HepG2 (cell line): ENCODE data around the gene PKDREJ. TPM values are rescaled to one million over a fixed set of nuclear protein-coding genes. Genes with fewer than 3 reads are reported as not detected.
A peak's percentile ranks its signal among the peaks of the same experiment; 100 is the strongest.
"Not testable (repeated sequence)": the region's sequence is repeated elsewhere in the genome, so short reads cannot be mapped to it uniquely, and the experiment has no call there.

Experiments used
- ATAC-seq: fragments of 200-7000 bp; cut with Tn5 transposase; 3 replicates; pipeline ENCODE4 v1.9.1; 2020; ENCODE audit warnings: mild to moderate bottlenecking, moderate library complexity
- BruUV-seq: library from RNA; stranded (reverse); fragments of 400-500 nt; replicated peaks from 2 replicates; lab custom pipeline; 2021; lab: Mats Ljungman, UMichigan
- CTCF ChIA-PET: fragments of 300-600 bp; formaldehyde crosslinking; extraction: SDS; loops from one replicate; lab custom pipeline; 2021; ENCODE audit warnings: low total read pairs, inconsistent platforms, low intra/inter-chr PET ratio; lab: Yijun Ruan, JAX
- POLR2A ChIA-PET: fragments of 350-600 bp; sonication (Branson Sonifier 250); formaldehyde crosslinking; loops from one replicate; lab custom pipeline; 2020; ENCODE audit warnings: antibody characterized with exemption, inconsistent platforms; lab: Yijun Ruan, JAX
- DNase-seq: peaks from one replicate; pipeline ENCODE4 v3.0.0-alpha.2; 2015; ENCODE audit warnings: low spot score
- FAIRE-seq: peaks from 3 replicates; lab custom pipeline; 2011; peaks lifted over from hg19 to GRCh38; lab: Jason Lieb, UNC
- H2AFZ ChIP-seq: one replicate; pipeline ENCODE4 v1.6.1; 2011; ENCODE audit warnings: low read length, inconsistent platforms
- H3K27ac ChIP-seq: fragments of 300-600 bp; 3 replicates; pipeline ENCODE4 v1.8.0; 2011; ENCODE audit warnings: mixed run types, mild to moderate bottlenecking, mixed read lengths, low read length, inconsistent platforms; ENCODE audit not compliant: insufficient read depth; ENCODE audit errors: extremely low read length
- H3K27me3 ChIP-seq, 2 experiments: fragments of 200-600 bp in 1 of 2; 2 replicates in 1 of 2; 3 replicates in 1 of 2; pipeline versions ENCODE4 v1.6.0 to v1.8.0; 2011; ENCODE audit warnings: low read length in 2 of 2, mild to moderate bottlenecking in 2 of 2, moderate library complexity in 2 of 2, inconsistent platforms in 1 of 2; ENCODE audit not compliant: insufficient read depth in 2 of 2, control insufficient read depth in 1 of 2
- H3K36me3 ChIP-seq, 2 experiments: fragments of 200-600 bp in 1 of 2; replicated peaks in 1 of 2; 2 replicates in 1 of 2; 3 replicates in 1 of 2; pipeline versions ENCODE4 v1.5.1 to v1.8.0; 2011; ENCODE audit warnings: low read length in 2 of 2, inconsistent platforms in 1 of 2; ENCODE audit not compliant: insufficient read depth in 2 of 2, control insufficient read depth in 1 of 2
- H3K4me1 ChIP-seq: 2 replicates; pipeline ENCODE4 v1.5.1; 2012; ENCODE audit warnings: low read length, inconsistent platforms; ENCODE audit not compliant: insufficient read depth
- H3K4me2 ChIP-seq: 2 replicates; pipeline ENCODE4 v1.6.0; 2011; ENCODE audit warnings: low read depth, low read length, inconsistent platforms
- H3K4me3 ChIP-seq, 3 experiments: fragments of 200-600 bp in 1 of 3; sonication (generic), shearing (Covaris generic) in 1 of 3; replicated peaks in 1 of 3; 2 replicates each; pipeline ENCODE4 v1.5.1; 2011 to 2016; ENCODE audit warnings: low read length in 3 of 3, inconsistent platforms in 2 of 3, low read depth in 2 of 3, mild to moderate bottlenecking in 2 of 3, control low read depth in 1 of 3, mixed read lengths in 1 of 3; ENCODE audit not compliant: insufficient read depth in 1 of 3
- H3K79me2 ChIP-seq: one replicate; pipeline ENCODE4 v1.6.1; 2011; ENCODE audit warnings: low read length, inconsistent platforms; ENCODE audit not compliant: insufficient read depth
- H3K9ac ChIP-seq: 2 replicates; pipeline ENCODE4 v1.6.0; 2011; ENCODE audit warnings: mild to moderate bottlenecking, low read depth, low read length, inconsistent platforms; ENCODE audit not compliant: insufficient read depth
- H3K9me3 ChIP-seq: 2 replicates; pipeline ENCODE4 v1.5.1; 2012; ENCODE audit warnings: mild to moderate bottlenecking, low read length
- H4K20me1 ChIP-seq: 2 replicates; pipeline ENCODE4 v1.6.0; 2011; ENCODE audit warnings: inconsistent platforms, mild to moderate bottlenecking, low read length, moderate library complexity; ENCODE audit not compliant: insufficient read depth
- ARNT2 ChIP-seq: sonication (generic); formaldehyde crosslinking; IDR thresholded peaks from 2 replicates; pipeline ENCODE4 v1.8.0; 2022; ENCODE audit warnings: mild to moderate bottlenecking, low read depth, missing genetic modification reagents, moderate library complexity
- YEATS2 ChIP-seq: sonication (generic); formaldehyde crosslinking; IDR thresholded peaks from 2 replicates; pipeline ENCODE4 v1.4.0; 2020; ENCODE audit warnings: missing genetic modification reagents, borderline replicate concordance
- ZFP36L2 ChIP-seq: sonication (generic); formaldehyde crosslinking; IDR thresholded peaks from 2 replicates; pipeline ENCODE4 v1.4.0; 2020; ENCODE audit warnings: missing genetic modification reagents
- ZFYVE20 ChIP-seq: sonication (generic); formaldehyde crosslinking; IDR thresholded peaks from 2 replicates; pipeline ENCODE4 v1.8.0; 2023; ENCODE audit warnings: low read depth, mild to moderate bottlenecking, moderate library complexity, missing genetic modification reagents, borderline replicate concordance
- WGBS: methylation state at CpG from one replicate; pipeline ENCODE4 v1.1.6; 2017; ENCODE audit warnings: low lambda C conversion rate; 5-methylcytosine and 5-hydroxymethylcytosine counted together
- in situ Hi-C: cut with HindIII; loops from 2 replicates; pipeline ENCODE4 v1.10.0; 2017; ENCODE audit warnings: low pct_unique_long_range_greater_than_20kb; ENCODE audit not compliant: extremely low pct_ligation_motif_present
- intact Hi-C: fragments of 100-400 bp; cut with micrococcal nuclease; formaldehyde crosslinking; loops from one replicate; pipeline ENCODE4 v1.10.0; 2022; ENCODE audit not compliant: unreplicated experiment
- polyA plus RNA-seq, 8 experiments: library from polyadenylated mRNA; depleted of rRNA in 3 of 8; stranded (reverse) in 7 of 8; unstranded in 1 of 8; fragments of >200 nt; fragmentation: Illumina TruSeq in 4 of 8; extraction: Trizol in 4 of 8; gene quantifications; 2 replicates each; pipeline versions ENCODE4 v1.2.1 to v1.2.3, GENCODE V29; 2011 to 2016; ENCODE audit warnings: low read depth in 4 of 8, missing spikeins in 1 of 8, mixed read lengths in 1 of 8; ENCODE audit not compliant: insufficient read depth in 1 of 8
- total RNA-seq, 5 experiments: library from RNA; depleted of rRNA; stranded (reverse); fragments of >200 nt; fragmentation: Illumina TruSeq; extraction: Trizol; gene quantifications; 2 replicates each; pipeline ENCODE4 v1.2.3, GENCODE V29; 2016; ENCODE audit warnings: low read depth in 1 of 5
- TF ChIP-seq, protein P1 (sequence below): sonication (generic); formaldehyde crosslinking; IDR thresholded peaks from 2 replicates; pipeline ENCODE4 v1.8.0; 2022; ENCODE audit warnings: missing genetic modification reagents, mild to moderate bottlenecking, borderline replicate concordance

The PKDREJ gene
- total and polyA plus RNA-seq, 2 of the 13 experiments (the other 11 are each of a cell fraction or from before 2014, with no cell fraction given) = not detected

DNA sequence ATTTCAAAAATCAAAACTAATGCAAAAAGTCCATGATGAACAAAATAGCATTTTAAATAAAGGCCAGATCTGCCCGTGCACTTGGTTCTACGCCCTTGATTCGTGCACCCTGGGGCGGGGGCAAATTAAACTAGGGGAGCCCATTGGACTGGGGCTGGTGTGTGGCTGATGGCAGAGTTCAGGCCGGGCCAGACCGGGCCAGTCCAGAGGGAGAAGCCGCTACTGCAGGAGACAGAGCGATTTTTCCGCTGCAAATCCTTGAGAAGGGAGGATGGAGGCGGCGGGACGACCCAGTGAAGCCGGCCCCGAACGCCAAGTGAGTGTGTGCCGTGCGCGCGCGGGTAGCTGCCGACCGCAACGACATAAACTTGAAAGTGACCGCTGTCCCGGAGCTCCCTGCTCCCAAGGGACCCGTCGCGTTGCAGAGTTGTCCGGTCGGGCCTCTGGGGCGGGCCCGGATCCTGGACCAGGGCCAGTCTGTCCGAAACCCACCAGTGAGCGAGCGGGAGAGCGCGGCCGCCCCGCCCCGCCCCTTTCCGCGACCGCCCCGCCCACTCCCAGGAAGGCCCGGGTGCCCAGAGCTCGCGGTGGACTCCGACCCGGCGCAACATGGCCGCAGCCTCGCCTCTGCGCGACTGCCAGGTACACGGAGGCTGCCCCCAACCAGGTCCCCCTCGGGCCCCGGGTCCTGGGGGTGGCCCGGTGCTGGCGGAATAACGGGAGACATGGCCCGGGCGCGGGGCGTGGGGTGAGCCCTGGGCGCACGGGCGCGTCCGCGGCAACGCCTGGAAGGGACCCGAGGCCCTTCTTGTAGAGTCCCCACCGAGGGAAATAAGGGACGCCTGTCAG lies 4.5 kb upstream of the PKDREJ start, which contains the start of gene TTC38 (continued):
- TF ChIP-seq, protein P1, sequence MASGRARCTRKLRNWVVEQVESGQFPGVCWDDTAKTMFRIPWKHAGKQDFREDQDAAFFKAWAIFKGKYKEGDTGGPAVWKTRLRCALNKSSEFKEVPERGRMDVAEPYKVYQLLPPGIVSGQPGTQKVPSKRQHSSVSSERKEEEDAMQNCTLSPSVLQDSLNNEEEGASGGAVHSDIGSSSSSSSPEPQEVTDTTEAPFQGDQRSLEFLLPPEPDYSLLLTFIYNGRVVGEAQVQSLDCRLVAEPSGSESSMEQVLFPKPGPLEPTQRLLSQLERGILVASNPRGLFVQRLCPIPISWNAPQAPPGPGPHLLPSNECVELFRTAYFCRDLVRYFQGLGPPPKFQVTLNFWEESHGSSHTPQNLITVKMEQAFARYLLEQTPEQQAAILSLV (CRISPR knock-in tag) = no peak
- TF ChIP-seq YEATS2 = peak; percentile 63; the same call in 1 of the 2 replicates
- TF ChIP-seq ZFYVE20 (CRISPR knock-in tag) = 0 out of 2 replicates have a peak, but pooled peaks have one; percentile 30
- TF ChIP-seq ZFP36L2 (CRISPR knock-in tag) = no peak
- TF ChIP-seq ARNT2 = 0 out of 2 replicates have a peak, but pooled peaks have one; percentile 29

DNA sequence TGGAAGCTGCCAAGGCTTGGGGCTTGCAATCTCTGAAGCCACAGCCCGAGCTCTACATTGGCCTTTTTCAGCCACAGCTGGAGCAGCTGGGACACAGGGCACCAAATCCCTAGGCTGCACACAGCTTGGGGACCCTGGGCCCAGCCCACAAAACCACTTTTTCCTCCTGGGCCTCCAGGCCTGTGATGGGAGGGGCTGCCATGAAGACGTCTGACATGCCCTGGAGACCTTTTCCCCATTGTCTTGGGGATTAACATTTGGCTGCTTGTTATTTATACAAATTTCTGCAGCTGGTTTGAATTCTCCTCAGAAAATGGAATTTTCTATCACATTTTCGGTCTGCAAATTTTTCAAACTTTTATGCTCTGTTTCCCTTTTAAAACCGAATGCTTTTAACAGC lies 2.5 kb upstream of the PKDREJ start:
- FAIRE-seq, H2AFZ ChIP-seq, DNase-seq, H3K9ac ChIP-seq, H3K4me2 ChIP-seq, CTCF ChIA-PET, ATAC-seq, H3K27me3 ChIP-seq, H3K27ac ChIP-seq, H3K9me3 ChIP-seq, BruUV-seq, in situ Hi-C loops, H3K4me3 ChIP-seq: not testable (repeated sequence)
- H3K4me1 ChIP-seq = peaks cover 43% of the 10 kb centered on the region
- peaks cover 11% of the 10 kb centered on the region for H4K20me1 ChIP-seq
- intact Hi-C loops = loop anchor here (2.0 kb wide), 1 partner anchor 15 kb away; the partner anchor contains the start of gene CDPF1
- POLR2A ChIA-PET = interaction anchor here (0.9 kb wide), 1 partner anchor 15 kb away, joined by 3 read pairs; no protein-coding TSS in a partner anchor
- peaks cover 2 to 13% of the 10 kb centered on the region in 2 experiments; a peak in 1 of 5 replicates for H3K36me3 ChIP-seq
- 67% methylated on average over 4 of the region's 4 CpGs for WGBS
- H3K79me2 ChIP-seq = peaks cover 22% of the 10 kb centered on the region
